ENCODE measurements around the gene MBNL3. TPM values are rescaled to one million over a fixed set of nuclear protein-coding genes. Genes with fewer than 3 reads are reported as not detected.

MBNL3 gene
- polyA plus RNA-seq, 1 of the 3 experiments (the other 2 are of a cell fraction), result 0.21 TPM

DNA sequence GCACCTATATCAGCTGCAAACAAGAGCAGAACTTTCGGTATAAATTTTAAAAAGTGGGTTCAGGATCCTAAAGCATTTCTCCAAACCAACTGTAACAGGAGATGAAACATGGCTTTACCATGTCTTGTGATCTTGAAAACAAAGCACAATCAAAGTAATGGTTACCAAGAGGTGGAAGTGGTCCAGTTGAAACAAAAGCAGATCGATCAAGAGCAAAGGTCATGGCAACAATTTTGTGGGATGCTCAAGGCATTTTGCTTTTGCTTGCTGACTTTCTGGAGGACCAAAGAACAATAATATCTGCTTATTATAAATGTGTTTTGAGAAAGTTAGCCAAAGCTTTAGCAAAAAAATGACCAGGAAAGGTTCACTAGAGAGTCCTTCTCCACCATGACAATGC is 152.7 kb downstream of the MBNL3 start (continued):
- TF ChIP-seq, protein P1, sequence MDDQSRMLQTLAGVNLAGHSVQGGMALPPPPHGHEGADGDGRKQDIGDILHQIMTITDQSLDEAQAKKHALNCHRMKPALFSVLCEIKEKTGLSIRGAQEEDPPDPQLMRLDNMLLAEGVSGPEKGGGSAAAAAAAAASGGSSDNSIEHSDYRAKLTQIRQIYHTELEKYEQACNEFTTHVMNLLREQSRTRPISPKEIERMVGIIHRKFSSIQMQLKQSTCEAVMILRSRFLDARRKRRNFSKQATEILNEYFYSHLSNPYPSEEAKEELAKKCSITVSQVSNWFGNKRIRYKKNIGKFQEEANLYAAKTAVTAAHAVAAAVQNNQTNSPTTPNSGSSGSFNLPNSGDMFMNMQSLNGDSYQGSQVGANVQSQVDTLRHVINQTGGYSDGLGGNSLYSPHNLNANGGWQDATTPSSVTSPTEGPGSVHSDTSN (IDR thresholded peaks at IDR 0.05), result no peak
- no peak for TF ChIP-seq JUND (IDR thresholded peaks at IDR 0.05)
- no peak for TF ChIP-seq CHD2 (IDR thresholded peaks at IDR 0.05; ENCODE audit: low read length, partially characterized antibody)
- TF ChIP-seq POLR2AphosphoS5 (IDR thresholded peaks at IDR 0.05; ENCODE audit: low read depth, low read length), result no peak
- no peak for TF ChIP-seq RCOR1 (IDR thresholded peaks at IDR 0.05; ENCODE audit: low read length)
- TF ChIP-seq YY1 (IDR thresholded peaks at IDR 0.05; ENCODE audit: low read depth), result no peak

DNA sequence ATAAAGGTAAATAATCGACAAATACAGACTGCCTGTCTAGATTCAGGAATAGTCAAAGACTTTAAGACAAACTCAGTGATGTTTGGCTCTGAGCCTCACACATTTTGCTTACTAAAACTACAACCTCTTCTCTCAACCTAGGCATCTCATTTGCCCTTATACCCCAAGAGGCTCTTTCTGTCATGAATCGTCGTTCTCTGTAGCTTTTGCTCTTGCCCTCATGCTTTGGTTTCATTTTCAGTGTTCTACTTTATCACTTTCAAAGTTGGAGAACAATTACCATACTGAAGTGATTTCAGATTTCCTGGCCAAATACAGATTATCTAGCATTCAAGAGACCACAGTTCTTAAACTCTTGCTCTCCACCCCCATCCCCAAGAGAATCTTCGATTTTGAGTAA is 155.5 kb downstream of the MBNL3 start:
- Histone ChIP-seq H3K4me2 (no peak overlapping the region), H3K27ac (ENCODE audit: low read depth in 2 of 2, low read length in 1 of 2) (no peak overlapping the region), H3K36me3 (replicated peaks in 1 of 2; ENCODE audit: control insufficient read depth in 1 of 2, insufficient read depth in 2 of 2, low read length in 1 of 2) (no peaks in the 10 kb centered on the region), H4K20me1 (ENCODE audit: insufficient read depth) (no peaks in the 10 kb centered on the region), H3K27me3 (ENCODE audit: insufficient read depth) (no peaks in the 10 kb centered on the region), H2AFZ (ENCODE audit: low read depth) (no peak overlapping the region), H3K4me3 (ENCODE audit: low read depth in 2 of 2, low read length in 1 of 2) (no peak overlapping the region), H3K9me3 (no peaks in the 10 kb centered on the region), H3F3A (replicated peaks; ENCODE audit: insufficient read depth) (no peaks in the 10 kb centered on the region), H3K4me1 (ENCODE audit: control insufficient read depth in 1 of 2, insufficient read depth in 2 of 2, low read depth in 1 of 2, low read length in 1 of 2) (no peaks in the 10 kb centered on the region), H3K9ac (no peak overlapping the region), H3K79me2 (ENCODE audit: insufficient read depth) (no peaks in the 10 kb centered on the region), H3K9me2 (no peaks in the 10 kb centered on the region)
- DNase-seq, result no peak
- ChIA-PET POLR2A (no interaction called here), CTCF (interaction anchor here (0.7 kb wide), 1 partner anchor 236 kb away, joined by 3 read pairs; no protein-coding TSS in a partner anchor)
- no peak for TF ChIP-seq JUND (IDR thresholded peaks at IDR 0.05)
- no peak for TF ChIP-seq RFX5 (IDR thresholded peaks at IDR 0.05; ENCODE audit: low read length)
- no peak for TF ChIP-seq YY1 (IDR thresholded peaks at IDR 0.05; ENCODE audit: low read depth)
- TF ChIP-seq EP300 (IDR thresholded peaks at IDR 0.05; ENCODE audit: borderline replicate concordance in 1 of 2, low read depth in 1 of 2, low read length in 1 of 2), result no peak
- TF ChIP-seq, protein P2, sequence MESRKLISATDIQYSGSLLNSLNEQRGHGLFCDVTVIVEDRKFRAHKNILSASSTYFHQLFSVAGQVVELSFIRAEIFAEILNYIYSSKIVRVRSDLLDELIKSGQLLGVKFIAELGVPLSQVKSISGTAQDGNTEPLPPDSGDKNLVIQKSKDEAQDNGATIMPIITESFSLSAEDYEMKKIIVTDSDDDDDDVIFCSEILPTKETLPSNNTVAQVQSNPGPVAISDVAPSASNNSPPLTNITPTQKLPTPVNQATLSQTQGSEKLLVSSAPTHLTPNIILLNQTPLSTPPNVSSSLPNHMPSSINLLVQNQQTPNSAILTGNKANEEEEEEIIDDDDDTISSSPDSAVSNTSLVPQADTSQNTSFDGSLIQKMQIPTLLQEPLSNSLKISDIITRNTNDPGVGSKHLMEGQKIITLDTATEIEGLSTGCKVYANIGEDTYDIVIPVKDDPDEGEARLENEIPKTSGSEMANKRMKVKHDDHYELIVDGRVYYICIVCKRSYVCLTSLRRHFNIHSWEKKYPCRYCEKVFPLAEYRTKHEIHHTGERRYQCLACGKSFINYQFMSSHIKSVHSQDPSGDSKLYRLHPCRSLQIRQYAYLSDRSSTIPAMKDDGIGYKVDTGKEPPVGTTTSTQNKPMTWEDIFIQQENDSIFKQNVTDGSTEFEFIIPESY (IDR thresholded peaks at IDR 0.05; ENCODE audit: borderline replicate concordance, low read depth), result no peak
- TF ChIP-seq POLR2AphosphoS5 (IDR thresholded peaks at IDR 0.05; ENCODE audit: low read depth, low read length), result no peak
- TF ChIP-seq FOXM1 (IDR thresholded peaks at IDR 0.05; ENCODE audit: low read depth), result no peak
- no peak for TF ChIP-seq RAD21 (IDR thresholded peaks at IDR 0.05; ENCODE audit: low read length)
- TF ChIP-seq CHD2 (IDR thresholded peaks at IDR 0.05; ENCODE audit: low read length, partially characterized antibody), result no peak
- no peak for TF ChIP-seq FOSL2 (IDR thresholded peaks at IDR 0.05; ENCODE audit: borderline replicate concordance, low read depth)
- no peak for TF ChIP-seq SMC3 (IDR thresholded peaks at IDR 0.05; ENCODE audit: low read depth, low read length)
- TF ChIP-seq RXRA (IDR thresholded peaks at IDR 0.05; ENCODE audit: borderline replicate concordance, low read depth), result no peak
- 33% methylated on average over 4 of the region's 4 CpGs for WGBS (ENCODE audit: low lambda C conversion rate)

DNA sequence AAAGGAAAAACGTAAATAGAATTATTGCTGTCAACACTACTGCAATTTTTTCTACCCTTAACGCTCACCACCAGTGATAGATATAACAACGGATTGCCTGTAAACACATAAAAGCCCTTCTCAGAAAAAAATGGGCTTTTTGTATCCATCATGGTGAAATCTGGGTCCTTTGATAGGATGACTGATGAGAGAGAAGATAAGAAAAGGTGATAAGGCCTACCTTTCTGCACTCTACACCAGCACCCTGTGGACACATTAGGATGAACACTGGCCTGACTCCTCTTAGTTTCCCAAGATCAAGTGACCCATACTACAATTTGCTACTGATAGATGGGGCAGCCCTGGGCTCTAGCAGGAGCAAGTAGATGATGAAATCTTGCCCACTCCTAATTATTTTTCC is 157.3 kb downstream of the MBNL3 start:
- Histone ChIP-seq H4K20me1 (ENCODE audit: insufficient read depth) (no peaks in the 10 kb centered on the region), H3K27me3 (ENCODE audit: insufficient read depth) (no peaks in the 10 kb centered on the region), H3K9me2 (no peaks in the 10 kb centered on the region), H3K4me3 (ENCODE audit: low read depth in 2 of 2, low read length in 1 of 2) (no peak overlapping the region), H3K36me3 (replicated peaks in 1 of 2; ENCODE audit: control insufficient read depth in 1 of 2, insufficient read depth in 2 of 2, low read length in 1 of 2) (no peaks in the 10 kb centered on the region), H2AFZ (ENCODE audit: low read depth) (no peak overlapping the region), H3F3A (replicated peaks; ENCODE audit: insufficient read depth) (no peaks in the 10 kb centered on the region), H3K4me1 (ENCODE audit: control insufficient read depth in 1 of 2, insufficient read depth in 2 of 2, low read depth in 1 of 2, low read length in 1 of 2) (no peaks in the 10 kb centered on the region), H3K79me2 (ENCODE audit: insufficient read depth) (no peaks in the 10 kb centered on the region), H3K9ac (no peak overlapping the region), H3K4me2 (no peak overlapping the region), H3K27ac (ENCODE audit: low read depth in 2 of 2, low read length in 1 of 2) (no peak overlapping the region), H3K9me3 (no peaks in the 10 kb centered on the region)
- POLR2A ChIA-PET, result no interaction called here
- no peak for DNase-seq
- WGBS (ENCODE audit: low lambda C conversion rate), result 29% methylated on average over 3 of the region's 3 CpGs
- CTCF ChIA-PET, result no interaction called here
- TF ChIP-seq, protein P3, sequence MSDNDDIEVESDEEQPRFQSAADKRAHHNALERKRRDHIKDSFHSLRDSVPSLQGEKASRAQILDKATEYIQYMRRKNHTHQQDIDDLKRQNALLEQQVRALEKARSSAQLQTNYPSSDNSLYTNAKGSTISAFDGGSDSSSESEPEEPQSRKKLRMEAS (IDR thresholded peaks at IDR 0.05; ENCODE audit: low read depth), result no peak
- no peak for TF ChIP-seq NRF1 (IDR thresholded peaks at IDR 0.05; ENCODE audit: low read depth, low read length)
- TF ChIP-seq CHD2 (IDR thresholded peaks at IDR 0.05; ENCODE audit: low read length, partially characterized antibody), result no peak
- no peak for TF ChIP-seq FOSL2 (IDR thresholded peaks at IDR 0.05; ENCODE audit: borderline replicate concordance, low read depth)
- TF ChIP-seq SMC3 (IDR thresholded peaks at IDR 0.05; ENCODE audit: low read depth, low read length), result no peak
- TF ChIP-seq, protein P4, sequence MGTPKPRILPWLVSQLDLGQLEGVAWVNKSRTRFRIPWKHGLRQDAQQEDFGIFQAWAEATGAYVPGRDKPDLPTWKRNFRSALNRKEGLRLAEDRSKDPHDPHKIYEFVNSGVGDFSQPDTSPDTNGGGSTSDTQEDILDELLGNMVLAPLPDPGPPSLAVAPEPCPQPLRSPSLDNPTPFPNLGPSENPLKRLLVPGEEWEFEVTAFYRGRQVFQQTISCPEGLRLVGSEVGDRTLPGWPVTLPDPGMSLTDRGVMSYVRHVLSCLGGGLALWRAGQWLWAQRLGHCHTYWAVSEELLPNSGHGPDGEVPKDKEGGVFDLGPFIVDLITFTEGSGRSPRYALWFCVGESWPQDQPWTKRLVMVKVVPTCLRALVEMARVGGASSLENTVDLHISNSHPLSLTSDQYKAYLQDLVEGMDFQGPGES (IDR thresholded peaks at IDR 0.05; ENCODE audit: low read depth, low read length), result no peak
- TF ChIP-seq RCOR1 (IDR thresholded peaks at IDR 0.05; ENCODE audit: low read length), result no peak
- no peak for TF ChIP-seq JUND (IDR thresholded peaks at IDR 0.05)
- TF ChIP-seq, protein P1 (IDR thresholded peaks at IDR 0.05), result no peak
- TF ChIP-seq SIN3A (IDR thresholded peaks at IDR 0.05; ENCODE audit: borderline replicate concordance, low read depth, low read length), result no peak
- TF ChIP-seq, protein P5, sequence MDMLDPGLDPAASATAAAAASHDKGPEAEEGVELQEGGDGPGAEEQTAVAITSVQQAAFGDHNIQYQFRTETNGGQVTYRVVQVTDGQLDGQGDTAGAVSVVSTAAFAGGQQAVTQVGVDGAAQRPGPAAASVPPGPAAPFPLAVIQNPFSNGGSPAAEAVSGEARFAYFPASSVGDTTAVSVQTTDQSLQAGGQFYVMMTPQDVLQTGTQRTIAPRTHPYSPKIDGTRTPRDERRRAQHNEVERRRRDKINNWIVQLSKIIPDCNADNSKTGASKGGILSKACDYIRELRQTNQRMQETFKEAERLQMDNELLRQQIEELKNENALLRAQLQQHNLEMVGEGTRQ (IDR thresholded peaks at IDR 0.05; ENCODE audit: borderline replicate concordance, low read depth, low read length), result no peak
